Fibroblast of skin of left quadriceps (primary cell): ENCODE results near the gene GPR55.
"Not testable (repeated sequence)": the region's sequence is repeated elsewhere in the genome, so short reads cannot be mapped to it uniquely, and the experiment has no call there.

ENCODE experiments used
- DNase-seq, 2 experiments: peaks; one replicate each; pipeline ENCODE4 v3.0.0-alpha.2; 2013; ENCODE audit warnings: low read depth in 2 of 2

GPR55 gene, protein sequence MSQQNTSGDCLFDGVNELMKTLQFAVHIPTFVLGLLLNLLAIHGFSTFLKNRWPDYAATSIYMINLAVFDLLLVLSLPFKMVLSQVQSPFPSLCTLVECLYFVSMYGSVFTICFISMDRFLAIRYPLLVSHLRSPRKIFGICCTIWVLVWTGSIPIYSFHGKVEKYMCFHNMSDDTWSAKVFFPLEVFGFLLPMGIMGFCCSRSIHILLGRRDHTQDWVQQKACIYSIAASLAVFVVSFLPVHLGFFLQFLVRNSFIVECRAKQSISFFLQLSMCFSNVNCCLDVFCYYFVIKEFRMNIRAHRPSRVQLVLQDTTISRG

DNA sequence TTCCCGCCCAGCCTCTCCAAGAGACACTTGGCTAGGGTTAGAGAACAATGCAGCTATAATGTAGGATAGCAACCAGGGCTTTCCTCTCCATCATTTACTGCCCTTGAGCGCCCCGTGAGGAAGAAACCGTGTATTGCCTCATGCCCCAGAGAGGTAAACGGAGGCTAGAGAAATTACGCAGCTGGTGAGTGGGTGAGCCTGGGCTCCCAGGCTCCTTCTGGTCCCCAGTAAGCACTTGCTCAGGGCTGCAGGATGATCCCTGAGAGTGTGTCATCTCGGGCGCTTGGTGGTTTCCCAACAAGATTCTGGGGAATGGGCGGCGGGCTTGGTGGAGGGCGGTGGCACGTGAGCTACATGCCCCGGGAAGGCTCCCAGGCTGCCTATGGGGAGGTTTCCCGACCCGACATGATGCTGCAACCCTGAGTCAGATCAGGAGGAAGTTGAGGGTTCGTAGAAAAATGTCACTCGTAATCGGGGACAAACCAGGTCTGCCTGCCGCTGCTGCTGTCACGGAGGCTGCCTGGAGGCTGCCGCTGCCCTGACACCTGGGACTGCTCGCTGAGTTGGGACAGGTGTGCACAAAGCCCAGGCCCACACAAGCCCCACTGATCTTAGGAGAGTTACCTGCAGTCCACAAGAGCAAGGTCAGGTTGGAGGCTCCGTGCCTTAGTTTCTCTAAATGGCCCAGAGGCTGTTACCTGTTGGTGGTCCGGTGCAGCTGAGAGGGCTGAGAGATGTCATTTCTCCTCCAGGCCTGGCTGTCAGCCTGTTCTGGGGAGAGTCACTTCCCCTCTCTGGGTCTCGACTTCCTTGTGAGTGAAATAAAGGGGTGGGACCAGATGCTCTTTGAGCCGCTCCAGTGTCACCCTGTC is at the start of gene GPR55:
TSS of gene GPR55 (minus strand) at position 773 of the 872 bp plus-strand sequence. CDS start 14,280 bp downstream, outside the sequence.
- DNase-seq, result no peak

DNA sequence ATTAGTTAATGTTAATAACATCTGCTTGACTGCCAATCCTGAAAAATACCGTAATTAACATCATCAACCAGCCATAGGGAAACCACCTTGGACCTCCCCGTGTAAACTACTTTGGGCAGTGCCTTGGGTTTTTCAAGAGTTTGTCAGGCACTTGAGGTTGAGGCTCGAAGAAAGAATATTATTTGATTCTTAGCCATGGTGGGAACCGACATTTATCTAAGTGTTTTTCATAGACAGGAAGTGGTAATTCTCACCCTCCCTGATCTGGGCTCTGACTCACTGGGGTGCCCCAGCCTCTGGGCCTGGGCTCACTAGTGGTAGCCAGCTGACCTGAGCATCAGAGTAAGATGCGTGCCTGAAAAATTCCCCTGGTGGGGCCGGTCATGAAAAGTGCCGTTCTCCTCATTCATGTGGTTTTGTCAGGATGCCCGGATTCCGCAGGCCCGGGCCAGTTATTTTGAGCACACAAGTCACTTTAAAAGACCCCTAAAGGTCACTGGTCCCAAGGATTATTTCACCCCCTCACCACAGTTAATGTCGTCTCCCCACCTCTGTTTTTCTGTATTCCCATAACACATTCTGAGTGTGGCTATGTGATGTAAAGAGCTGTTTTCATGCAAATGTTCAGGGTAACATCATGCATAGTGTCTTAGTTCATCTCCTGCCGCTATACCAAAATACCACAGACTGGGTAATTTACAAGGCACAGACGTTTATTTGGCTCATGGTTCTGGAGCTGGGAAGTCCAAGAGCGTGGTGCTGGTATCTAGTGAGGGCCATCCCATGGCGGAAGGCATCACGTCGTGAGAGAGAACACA is 49.3 kb upstream of the GPR55 start:
- peak in 1 of 2 experiments; percentile 13 for DNase-seq

DNA sequence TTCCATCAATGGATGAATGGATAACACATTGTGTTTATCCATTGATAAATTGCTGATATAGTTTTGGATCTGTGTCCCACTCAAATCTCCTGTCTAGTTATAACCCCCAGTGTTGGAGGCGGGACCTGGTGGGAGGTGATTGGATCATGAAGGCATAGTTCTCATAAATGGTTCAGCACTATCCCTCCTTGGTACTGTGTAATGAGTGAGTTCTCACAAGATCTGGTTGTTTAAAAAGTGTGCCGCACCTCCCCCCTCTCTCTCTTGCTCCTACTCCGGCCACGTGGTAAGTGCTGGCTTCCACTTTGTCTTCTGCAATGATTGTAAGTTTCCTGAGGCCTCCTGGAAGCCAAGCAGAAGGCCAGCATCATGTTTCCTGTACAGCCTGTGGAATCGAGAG is 47.0 kb upstream of the GPR55 start:
- DNase-seq, result no peak

DNA sequence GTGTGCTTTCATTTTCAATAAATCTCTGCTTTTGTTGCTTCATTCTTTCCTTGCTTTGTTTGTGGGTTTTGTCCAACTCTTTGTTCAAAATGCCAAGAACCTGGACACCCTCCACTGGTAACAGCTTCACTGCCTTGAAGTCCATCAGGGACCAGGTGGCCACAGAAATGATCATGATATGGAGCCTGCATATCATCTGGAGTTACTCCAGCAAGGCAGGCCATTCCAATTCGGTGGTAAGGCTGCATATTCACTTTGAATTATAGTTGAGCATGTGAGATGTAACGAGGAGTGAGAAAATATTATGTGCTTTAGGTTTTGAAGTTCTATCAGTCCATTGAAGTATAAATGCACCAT is 44.6 kb upstream of the GPR55 start:
- no peak for DNase-seq

DNA sequence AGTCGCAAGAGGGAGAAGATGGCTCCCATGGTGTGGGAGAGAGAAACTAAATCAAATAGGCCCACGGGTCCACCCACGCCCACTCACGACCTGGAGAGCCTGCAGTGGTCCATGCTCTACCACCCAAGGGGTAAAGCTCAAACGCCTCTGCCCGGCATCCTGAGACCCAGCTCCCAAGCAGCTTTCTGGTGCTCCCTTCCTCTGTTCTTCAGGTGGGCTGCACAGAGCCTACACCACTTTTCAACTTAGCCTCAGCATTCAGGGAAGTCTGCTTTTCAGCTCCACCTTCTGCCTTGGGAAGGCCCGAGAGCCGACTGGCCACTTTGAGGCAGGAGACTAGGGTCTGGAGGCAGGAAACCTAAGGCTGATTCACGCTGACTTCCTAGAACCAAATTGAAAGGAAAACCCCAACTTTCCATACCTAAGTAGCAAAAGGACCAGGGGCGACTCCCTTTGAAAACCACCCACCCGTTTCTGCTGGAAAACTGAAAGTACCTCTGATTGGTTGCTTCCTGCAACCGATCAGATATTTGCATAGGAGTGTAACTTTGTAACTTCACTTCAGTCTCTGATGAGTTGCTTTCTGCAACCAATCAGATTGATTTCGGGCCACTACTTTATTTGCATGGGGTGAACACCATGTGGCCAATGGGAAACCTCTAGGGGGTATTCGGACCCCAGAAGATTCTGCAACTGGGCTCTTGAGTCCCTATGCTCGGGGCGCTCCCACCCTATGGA is 44.0 kb upstream of the GPR55 start:
- no peak for DNase-seq

DNA sequence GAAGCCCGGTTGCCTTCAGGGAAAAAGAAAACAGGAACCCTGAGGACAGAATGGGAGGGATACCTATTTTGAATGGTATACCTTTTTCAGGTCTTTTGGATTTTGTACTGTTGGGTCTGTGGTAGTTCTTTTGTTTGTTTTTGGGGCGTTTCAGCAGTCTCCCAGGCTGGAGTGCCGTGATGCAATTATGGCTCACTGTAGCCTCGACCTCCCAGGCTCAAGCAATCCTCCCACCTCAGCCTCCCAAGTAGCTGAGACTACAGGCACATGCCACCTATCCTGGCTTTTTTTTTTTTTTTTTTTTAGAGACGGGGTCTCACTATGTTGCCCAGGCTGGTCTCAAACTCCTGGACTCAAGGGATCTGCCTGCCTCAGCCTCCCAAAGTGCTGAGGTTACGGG is 43.3 kb upstream of the GPR55 start:
- DNase-seq, result not testable (repeated sequence)

DNA sequence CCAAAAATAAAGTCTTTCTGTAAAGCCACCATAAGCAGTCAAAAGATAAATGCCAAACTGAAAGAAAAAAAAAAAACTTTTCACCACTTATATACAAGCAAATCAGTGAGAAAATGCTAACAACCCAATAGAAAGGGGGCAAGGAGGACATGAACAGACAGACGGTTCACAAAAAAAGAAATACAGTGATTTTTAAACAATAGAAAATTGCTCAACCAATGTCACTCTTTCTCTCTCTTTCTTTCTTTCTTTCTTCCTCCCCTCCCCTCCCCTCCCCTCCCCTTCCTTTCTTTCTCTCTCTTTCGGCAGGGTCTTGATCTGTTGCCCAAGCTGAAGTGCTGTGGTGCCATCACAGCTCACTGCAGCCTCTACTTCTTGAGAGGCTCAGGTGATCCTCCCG is 42.1 kb upstream of the GPR55 start:
- DNase-seq, result no peak

DNA sequence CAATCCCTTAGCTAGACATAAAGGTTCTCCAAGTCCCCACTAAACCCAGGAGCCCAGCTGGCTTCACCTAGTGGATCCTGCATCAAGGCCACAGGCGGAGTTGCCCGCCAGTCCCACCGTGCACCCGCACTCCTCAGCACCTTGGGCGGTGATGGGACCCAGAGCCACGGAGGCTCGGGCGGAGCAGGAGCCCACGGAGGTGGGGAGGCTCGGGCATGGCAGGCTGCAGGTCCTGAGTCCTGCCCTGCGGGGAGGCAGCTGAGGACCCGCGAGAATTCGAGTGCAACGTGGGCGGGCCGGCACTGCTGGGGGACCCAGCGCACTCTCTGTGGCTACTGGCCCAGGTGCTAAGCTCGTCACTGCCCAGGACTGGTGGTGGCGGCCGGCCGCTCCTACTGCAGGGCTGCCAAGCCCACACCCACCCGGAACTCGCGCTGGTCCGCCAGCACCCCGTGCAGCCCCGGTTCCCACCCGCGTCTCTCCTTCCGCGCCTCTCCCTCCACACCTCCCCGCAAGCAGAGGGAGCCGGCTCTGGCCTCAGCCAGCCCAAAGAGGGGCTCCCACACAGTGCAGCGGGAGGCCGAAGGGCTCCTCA is 39.2 kb upstream of the GPR55 start:
- no peak for DNase-seq

DNA sequence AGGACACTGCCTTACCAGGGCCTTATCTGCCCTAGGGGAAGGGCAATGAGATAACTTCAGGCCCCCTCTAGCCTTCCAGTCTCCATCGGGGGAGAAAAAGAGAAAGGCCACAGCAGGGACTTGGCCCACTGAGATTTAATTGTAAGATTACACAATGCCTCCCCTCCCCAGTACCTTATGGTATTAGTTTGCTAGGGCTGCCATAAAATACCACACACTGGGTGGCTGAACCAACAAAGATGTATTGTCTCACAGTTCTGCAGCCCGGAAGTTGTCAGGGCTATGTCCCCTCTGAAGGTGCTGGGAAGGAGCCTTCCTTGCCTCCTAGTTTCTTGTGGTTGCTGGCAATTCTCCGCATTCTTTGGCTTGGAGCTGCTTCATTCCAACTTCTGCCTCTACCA is 36.0 kb upstream of the GPR55 start:
- no peak for DNase-seq

DNA sequence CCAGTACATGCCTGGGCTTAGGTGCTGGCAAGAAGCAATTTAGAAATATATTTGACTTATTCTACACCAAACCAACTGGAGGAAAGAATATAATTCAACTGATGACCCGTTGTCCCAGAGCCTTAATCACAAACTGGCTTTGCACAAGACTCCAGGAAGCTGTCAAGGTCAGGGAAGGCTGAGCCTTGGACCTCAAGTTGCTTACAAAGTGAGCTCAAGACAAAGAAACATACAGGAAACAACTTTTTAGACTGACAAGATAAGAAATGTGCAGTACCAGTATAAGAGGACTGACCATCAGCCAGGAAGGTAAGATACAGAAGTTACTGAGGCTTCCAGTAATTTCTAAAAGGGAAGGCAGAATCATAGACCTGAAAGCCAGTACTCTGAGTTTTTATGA is 35.0 kb upstream of the GPR55 start:
- no peak for DNase-seq

DNA sequence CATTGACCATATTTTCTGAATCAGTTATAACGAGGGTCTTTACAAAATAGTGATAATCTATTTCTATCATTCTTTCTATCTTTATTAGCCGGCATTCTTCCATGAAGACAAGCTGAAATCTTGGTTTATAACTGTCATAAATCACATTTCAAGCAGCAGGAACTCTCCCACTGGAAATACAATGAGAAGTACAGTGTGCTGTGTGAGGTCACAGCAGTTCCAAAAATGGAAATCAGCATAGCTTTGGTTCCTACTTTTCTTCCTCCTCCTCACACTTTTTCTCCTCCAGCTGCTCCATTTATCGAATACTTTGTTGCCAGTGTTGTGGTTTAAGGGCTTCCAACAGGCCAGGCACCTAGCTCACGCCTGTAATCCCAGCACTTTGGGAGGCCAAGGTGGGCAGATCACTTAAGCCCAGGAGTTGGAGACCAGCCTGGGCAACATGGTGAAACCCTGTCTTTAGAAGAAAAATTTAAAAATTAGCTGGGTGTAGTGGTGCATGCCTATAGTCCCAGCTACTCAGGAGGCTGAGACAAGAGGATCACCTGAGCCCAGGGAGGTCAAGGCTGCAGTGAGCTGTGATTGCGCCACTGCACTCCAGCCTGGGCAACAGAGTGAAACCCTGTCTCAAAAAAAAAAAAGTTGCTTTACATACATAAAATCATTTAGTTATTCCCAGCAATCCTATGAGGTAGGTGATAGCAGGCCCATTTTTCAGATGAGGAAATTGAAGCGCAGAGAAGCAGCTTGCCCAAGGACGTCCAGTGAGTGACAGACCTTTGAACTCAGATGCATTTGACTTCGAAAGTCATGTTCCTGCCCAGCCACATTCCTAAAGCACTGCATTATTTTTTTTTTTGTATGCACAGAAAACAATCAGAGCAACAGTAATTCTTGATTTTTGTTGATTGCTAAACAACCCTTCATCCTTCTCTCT is 34.0 kb upstream of the GPR55 start:
- no peak for DNase-seq

DNA sequence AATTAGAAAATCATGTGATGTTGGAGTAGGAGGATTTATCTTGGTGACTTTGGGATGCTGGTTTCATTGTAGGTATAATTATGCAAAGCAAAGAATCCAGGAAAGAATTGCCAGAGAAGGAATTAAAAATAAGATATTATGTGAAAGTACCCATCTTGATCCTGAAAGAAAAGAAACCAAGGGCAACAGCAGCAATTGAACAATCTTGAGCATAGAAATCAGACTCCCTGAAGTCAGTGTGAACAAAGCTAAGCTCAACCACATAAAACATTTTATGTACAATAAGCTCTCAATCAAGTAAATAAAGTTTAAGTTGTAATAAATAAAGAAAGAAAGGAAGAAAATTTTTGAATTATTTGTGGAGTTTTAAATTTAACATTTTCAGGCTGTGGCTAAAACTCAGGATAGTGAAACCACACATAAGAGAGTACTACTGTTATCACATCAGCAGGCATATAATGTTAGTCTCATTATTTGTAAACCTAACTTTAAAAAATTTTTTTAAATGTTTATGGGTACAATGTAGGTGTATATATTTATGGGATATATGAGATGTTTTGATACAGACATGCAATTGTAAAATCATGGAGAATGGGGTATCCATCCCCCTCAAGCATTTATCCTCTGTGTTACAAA is 32.8 kb upstream of the GPR55 start:
- no peak for DNase-seq

DNA sequence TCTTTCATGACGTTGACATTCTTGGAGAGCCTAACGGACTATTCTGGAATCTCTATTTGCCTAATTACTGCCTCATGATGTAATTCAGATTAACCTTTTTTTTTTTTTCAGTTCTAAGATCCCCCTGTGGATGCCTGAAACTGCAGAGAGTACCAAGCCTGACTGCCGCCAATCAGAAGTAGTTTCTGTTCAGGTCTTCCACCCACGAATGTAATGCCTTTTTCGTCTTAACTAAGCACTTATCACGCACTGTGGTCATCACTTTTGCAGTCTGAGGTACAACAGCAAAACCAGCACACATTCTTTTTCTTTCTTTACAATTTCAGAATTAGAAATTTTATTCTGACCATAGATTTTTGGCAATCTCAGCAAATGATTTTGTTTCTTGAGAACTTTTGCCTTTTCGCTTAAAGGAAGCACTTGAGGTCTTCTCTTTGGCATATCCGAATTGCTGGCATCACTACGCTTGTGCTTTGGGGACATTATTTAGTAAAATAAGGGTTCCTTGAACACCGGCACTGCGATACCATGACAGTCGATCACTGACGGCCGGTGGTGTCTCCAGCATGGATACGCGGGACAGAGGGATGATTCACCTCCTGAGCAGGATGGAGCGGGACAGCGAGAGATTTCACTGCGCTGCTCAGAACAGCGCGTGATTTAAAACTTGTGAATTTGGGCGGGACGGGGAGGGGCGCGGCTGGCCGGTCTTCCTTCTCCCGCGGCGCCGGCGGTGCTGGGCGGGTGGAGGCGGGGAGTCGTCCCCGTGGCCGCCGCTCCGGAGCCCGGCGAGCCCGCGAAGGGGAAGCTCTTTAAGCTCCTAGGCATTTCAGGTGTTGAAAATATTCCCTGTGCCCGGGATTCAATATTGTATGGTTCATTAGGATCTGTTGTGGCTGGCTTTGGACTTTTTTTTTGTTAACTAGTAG is 32.0 kb upstream of the GPR55 start:
- DNase-seq, result no peak

DNA sequence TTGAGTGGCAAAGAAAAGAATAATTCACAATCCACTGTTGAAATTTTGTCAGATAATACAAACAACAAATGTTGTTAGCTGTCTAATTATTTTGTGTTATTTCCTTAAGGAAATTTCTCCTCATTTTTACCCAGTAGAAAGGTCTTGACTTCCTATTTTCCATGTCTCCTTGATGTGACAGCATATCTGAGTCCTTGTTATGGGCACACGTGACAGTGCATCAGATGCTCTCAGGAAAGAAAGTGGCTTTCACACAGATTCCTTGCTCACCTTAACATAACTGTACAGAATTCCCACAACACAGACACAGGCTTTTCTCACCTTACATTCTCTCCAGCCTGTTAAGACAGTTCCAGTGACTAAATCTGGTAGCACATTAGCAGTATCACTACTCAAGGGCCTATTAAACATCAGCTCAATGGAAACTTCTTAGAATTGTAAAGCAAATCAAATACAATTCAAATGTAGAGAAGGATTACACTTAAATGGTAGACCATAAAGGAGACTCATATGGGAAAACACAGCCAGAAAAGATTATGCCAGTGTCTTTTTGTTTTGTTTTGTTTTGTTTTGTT is 30.2 kb upstream of the GPR55 start:
- DNase-seq, result no peak

DNA sequence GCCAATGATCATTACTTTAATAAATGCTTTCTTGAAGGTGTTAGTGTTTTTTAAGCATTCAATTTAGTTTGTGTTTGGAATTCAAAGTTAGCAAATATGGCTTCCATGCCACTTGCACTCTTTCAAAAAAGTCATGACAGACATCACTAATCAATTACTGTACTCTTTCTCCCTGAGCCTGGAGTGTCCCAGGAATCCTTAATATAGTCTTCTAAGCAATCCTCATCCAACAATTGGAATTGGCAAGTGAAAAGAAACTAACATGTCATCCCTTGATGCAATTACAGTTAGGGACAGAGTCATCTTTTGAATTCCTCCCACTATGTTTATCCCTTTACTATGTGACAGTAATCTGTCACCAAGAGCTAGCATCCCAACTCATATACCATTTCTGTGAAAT is 29.7 kb upstream of the GPR55 start:
- no peak for DNase-seq

DNA sequence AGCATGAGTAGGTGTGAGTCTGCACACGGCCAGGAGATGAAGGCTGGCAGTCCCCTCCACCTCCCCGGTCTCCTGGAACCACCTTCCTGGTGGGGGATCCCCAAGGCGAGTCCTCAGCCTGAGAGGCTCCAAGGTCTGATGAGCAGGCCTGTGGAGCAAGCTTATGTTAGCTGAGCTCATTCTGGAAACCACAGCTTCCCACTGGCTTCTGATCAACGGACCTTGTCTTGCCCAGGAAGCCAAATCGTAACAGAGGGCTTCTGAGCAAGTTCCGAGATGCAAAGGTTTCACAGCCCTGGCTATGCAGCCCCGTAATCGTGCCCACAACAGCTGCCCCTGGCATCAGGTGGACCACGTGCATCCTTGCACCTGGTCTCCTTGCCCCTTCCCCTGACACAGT is 28.8 kb upstream of the GPR55 start:
- DNase-seq, result no peak

DNA sequence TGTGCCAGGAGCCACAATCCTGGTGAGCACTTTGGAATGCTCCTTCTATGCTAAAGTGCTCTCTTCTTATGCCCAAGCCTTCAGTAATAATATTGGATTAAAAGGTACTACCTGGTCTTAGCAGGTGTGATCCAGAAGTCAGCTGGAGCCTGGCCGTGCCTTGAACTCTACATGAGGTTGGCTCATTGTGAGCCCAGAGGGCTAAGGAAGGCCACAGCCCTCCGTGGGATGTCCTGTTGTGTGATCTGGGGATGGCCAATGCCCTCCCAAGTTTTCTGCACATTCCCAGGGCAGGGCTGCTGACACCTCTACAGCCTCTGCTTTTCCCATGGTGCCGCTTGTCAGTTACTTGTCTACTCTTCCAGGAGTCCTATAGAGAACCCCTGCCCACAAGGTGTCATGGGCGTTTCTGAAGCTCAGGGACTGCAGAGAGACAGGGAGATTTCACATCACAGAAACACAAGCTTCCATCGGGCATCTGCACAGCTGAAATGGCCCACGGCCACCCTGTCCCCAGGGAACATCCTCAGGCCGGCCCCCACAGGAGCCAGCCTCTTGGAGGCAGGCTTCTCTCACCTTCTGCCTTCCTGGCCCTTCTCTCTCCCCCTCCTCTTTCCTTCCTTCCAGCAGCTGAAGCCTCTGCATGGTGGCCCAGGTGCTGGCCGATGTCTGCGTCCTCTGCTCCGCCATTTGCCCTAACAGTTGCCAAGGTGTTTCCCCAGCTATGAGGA is 27.3 kb upstream of the GPR55 start:
- DNase-seq, result no peak
